Epithelial cell of proximal tubule (primary cell): ENCODE results near the gene PHF23. TPM values are rescaled to one million over a fixed set of nuclear protein-coding genes. Genes with fewer than 3 reads are reported as not detected.
A peak's percentile ranks its signal among the peaks of the same experiment; 100 is the strongest.

ENCODE experiments used
- DNase-seq: peaks from one replicate; pipeline ENCODE4 v3.0.0-alpha.2; 2011; ENCODE audit warnings: low read depth
- H3K4me3 ChIP-seq: 2 replicates; pipeline ENCODE4 v1.5.1; 2011; ENCODE audit warnings: low read depth, mild to moderate bottlenecking, low read length
- total RNA-seq: library from RNA; depleted of rRNA; stranded (reverse); fragments of >200 nt; gene quantifications from 2 replicates; pipeline ENCODE4 v1.2.3, GENCODE V29; 2015
- TF ChIP-seq, protein P1 (sequence below): conservative IDR thresholded peaks from 2 replicates; pipeline ENCODE4 v1.5.1; 2012; ENCODE audit warnings: low read depth, mild to moderate bottlenecking, low read length

PHF23 gene
- total RNA-seq, 1 donor from 2014 or later = 27.1 TPM

DNA sequence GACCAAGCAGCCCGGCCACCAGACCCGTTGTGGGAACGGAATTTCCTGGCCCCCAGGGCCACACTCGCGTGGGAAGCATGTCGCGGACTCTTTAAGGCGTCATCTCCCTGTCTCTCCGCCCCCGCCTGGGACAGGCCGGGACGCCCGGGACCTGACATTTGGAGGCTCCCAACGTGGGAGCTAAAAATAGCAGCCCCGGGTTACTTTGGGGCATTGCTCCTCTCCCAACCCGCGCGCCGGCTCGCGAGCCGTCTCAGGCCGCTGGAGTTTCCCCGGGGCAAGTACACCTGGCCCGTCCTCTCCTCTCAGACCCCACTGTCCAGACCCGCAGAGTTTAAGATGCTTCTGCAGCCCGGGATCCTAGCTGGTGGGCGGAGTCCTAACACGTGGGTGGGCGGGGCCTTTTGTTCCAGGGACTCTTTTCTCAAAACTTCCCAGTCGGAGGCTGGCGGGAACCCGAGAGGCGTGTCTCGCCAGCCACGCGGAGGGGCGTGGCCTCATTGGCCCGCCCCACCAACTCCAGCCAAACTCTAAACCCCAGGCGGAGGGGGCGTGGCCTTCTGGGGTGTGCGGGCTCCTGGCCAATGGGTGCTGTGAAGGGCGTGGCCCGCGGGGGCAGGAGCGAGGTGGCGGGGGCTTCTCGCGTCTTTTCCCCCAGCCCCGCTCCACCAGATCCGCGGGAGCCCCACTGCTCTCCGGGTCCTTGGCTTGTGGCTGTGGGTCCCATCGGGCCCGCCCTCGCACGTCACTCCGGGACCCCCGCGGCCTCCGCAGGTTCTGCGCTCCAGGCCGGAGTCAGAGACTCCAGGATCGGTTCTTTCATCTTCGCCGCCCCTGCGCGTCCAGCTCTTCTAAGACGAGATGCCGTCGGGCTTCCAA is 42.1 kb upstream of the PHF23 start, which contains the start of gene SLC2A4:
Gene SLC2A4, plus strand, starts transcription at position 645 of the 879 bp plus-strand sequence. Its CDS starts 217 bp downstream, at position 862.
- H3K4me3 ChIP-seq = peak within 1 kb of the TSS; percentile 54
- TF ChIP-seq, protein P1, sequence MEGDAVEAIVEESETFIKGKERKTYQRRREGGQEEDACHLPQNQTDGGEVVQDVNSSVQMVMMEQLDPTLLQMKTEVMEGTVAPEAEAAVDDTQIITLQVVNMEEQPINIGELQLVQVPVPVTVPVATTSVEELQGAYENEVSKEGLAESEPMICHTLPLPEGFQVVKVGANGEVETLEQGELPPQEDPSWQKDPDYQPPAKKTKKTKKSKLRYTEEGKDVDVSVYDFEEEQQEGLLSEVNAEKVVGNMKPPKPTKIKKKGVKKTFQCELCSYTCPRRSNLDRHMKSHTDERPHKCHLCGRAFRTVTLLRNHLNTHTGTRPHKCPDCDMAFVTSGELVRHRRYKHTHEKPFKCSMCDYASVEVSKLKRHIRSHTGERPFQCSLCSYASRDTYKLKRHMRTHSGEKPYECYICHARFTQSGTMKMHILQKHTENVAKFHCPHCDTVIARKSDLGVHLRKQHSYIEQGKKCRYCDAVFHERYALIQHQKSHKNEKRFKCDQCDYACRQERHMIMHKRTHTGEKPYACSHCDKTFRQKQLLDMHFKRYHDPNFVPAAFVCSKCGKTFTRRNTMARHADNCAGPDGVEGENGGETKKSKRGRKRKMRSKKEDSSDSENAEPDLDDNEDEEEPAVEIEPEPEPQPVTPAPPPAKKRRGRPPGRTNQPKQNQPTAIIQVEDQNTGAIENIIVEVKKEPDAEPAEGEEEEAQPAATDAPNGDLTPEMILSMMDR = no peak

DNA sequence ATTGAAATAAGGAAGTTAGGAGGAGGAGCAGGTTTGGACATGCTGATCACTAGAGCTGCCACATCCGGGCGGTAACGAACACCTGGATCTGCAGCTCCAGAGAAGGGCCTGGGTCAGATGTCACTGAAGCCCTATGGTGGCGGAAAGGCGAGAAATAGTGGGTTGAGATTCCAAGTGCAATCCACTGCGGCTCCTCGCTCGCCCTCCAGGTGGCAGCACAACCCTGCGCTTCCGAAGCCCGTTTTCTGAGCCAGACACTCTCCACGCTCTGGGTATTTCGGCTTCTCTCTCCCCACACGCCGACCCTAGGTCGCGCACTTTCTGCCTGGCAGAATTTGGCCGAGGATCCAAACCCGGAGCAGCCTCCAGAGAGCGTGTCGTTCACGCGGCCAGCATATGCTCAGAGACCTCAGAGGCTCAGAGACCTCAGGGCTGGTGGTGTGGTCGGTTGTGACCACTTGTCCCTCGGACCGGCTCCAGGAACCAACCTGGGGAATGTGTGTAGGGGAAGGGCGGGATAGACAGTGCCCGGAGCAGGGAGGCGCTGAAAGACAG is 41.3 kb upstream of the PHF23 start:
- TF ChIP-seq, protein P1 = peak; percentile 94
- H3K4me3 ChIP-seq = peak overlapping the region; percentile 54
- no peak for DNase-seq

More for the DNA sequence above, 42.1 kb upstream of the PHF23 start, which contains the start of gene SLC2A4:
- no peak for DNase-seq

DNA sequence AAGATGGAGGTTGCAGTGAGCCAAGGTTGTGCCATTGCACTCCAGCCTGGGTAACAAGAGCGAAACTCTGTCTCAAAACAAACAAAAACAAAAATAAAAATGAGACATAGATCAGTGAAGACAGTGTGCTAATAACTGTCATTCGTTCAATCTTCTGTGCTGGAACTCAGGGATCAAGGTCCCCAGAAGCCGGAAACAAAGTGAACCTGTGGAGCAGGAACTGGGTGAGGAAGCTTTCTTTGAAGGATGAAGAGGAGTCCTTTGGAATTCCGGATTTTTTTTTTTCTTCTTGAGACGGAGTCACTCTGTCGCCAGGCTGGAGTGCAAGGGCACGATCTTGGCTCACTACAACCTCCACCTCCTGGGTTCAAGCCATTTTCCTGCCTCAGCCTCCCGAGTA is 40.2 kb upstream of the PHF23 start:
- H3K4me3 ChIP-seq = no peak overlapping the region
- DNase-seq = no peak
- TF ChIP-seq, protein P1 = no peak

DNA sequence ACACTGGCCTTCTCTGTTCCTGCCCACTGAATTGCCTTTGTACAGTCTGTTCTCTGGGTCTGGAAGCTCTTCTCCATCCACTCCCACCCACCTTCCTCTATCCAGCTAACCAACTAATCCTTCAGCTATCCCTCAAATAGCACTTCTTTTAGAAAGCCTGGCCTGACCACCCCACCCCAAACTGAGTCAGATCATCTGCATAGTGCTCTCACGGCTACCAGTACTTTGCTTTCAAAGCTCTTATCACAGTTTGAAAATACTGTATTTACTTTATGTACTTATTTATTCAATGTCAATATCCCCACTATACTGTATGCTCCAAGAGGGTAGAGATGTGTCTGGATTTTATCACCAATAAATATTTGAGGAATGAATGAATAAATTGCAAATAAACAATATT is 27.5 kb upstream of the PHF23 start:
- TF ChIP-seq, protein P1 = no peak
- no peak for DNase-seq
- no peak overlapping the region for H3K4me3 ChIP-seq

DNA sequence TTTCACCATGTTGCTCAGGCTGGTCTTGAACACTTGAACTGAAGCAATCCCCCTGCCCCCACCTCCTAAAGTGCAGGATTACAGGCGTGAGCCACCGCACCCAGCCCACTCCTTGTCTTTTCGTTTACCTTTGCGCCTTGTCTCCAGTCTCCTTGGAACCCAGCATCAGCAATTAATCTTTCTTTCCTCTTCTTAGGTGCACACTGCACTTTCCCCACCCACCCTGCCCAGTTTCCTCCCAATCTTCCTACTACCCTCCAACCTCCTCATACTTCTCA is 24.5 kb upstream of the PHF23 start:
- H3K4me3 ChIP-seq = no peak overlapping the region
- no peak for DNase-seq
- TF ChIP-seq, protein P1 = no peak

DNA sequence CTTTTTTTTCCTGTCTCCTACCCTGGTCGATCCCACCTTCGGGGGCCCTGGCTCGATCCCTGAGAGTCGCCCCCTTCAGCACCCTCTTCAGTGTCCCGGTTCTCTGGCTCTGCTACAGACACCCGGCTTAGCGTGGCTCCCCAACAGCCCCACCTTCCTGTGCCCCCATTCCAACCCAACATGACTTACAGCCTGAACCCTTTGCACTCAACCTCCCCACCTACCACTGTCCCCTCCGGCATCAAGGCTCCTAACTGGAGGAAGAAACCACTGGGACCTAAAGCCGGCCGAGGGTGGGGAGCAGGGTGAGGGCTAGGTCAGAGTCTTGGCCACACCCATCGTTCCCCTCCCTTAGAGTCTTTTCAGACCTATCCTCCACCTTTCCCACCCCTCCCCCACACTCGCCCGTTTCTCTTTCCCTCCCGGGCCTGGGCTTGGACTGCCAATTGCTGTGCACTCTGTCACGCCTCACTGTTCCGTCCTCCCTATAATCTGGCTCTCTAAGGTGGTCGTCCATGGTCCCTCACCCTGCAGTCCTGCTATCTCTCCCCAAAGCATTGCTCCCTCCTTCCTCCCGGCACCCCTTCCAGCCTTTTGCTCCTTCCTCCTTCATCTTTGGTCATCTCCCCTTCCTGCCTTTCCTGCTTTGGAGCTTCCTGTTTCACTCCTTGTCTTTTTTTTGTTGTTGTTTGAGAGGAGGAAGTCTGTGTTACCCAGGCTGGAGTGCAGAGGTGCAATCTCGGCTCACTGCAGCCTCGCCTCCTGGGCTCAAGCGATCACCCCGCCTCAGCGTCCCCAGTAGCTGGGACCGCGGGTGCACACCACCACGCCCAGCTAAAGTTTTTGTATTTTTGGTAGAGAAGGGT is 23.9 kb upstream of the PHF23 start:
- peak overlapping the region; percentile 58 for H3K4me3 ChIP-seq
- TF ChIP-seq, protein P1 = no peak

More for the DNA sequence above, 23.9 kb upstream of the PHF23 start:
- no peak for DNase-seq
